GM06990 (cell line): Measurements from ENCODE around the gene SNAPC4.

Experiments used
- DNase-seq: peaks from one replicate; pipeline ENCODE4 v3.0.0-alpha.2; 2011; ENCODE audit not compliant: insufficient read length; ENCODE audit errors: extremely low read depth
- H3K27me3 ChIP-seq: replicated peaks from 2 replicates; pipeline ENCODE4 v1.6.0; 2011; ENCODE audit warnings: low read length; ENCODE audit not compliant: control insufficient read depth, insufficient read depth
- H3K36me3 ChIP-seq: 2 replicates; pipeline ENCODE4 v1.5.1; 2011; ENCODE audit warnings: low read length; ENCODE audit not compliant: control insufficient read depth, insufficient read depth
- H3K4me3 ChIP-seq: replicated peaks from 2 replicates; pipeline ENCODE4 v1.5.1; 2011; ENCODE audit warnings: low read depth, mild to moderate bottlenecking, control low read depth, low read length
- CTCF ChIP-seq: IDR thresholded peaks from 2 replicates; pipeline ENCODE4 v1.5.1; 2011; ENCODE audit warnings: low read length, control low read depth, mild to moderate bottlenecking, inconsistent platforms; ENCODE audit not compliant: insufficient read depth, poor library complexity, severe bottlenecking

SNAPC4 gene

GRCh38 chr9:136424750-136425362 is 24.9 kb upstream of the SNAPC4 start:
- H3K27me3 ChIP-seq: no peaks in the 10 kb centered on the region
- H3K4me3 ChIP-seq: no peak overlapping the region
- peaks cover 17% of the 10 kb centered on the region for H3K36me3 ChIP-seq
- no peak for TF ChIP-seq CTCF
- no peak for DNase-seq

- H3K27me3 ChIP-seq: no peaks in the 10 kb centered on the region
- TF ChIP-seq CTCF: no peak
- no peak for DNase-seq
- no peak overlapping the region for H3K4me3 ChIP-seq
- H3K36me3 ChIP-seq: peaks cover 20% of the 10 kb centered on the region
Measured at GRCh38 chr9:136423432-136424146, 23.6 kb upstream of the SNAPC4 start.

- TF ChIP-seq CTCF: no peak
- H3K36me3 ChIP-seq: peaks cover 25% of the 10 kb centered on the region
- DNase-seq: no peak
Measured at GRCh38 chr9:136422876-136423275, 22.9 kb upstream of the SNAPC4 start.

GRCh38 chr9:136421791-136422190 is 21.8 kb upstream of the SNAPC4 start:
- peaks cover 30% of the 10 kb centered on the region for H3K36me3 ChIP-seq
- H3K27me3 ChIP-seq: no peaks in the 10 kb centered on the region
- no peak overlapping the region for H3K4me3 ChIP-seq
- DNase-seq: no peak
- TF ChIP-seq CTCF: no peak

More at GRCh38 chr9:136422876-136423275, 22.9 kb upstream of the SNAPC4 start:
- no peaks in the 10 kb centered on the region for H3K27me3 ChIP-seq
- no peak overlapping the region for H3K4me3 ChIP-seq

GRCh38 chr9:136419092-136419420 is 19.1 kb upstream of the SNAPC4 start:
- peaks cover 43% of the 10 kb centered on the region for H3K36me3 ChIP-seq
- no peak for TF ChIP-seq CTCF
- no peak overlapping the region for H3K4me3 ChIP-seq
- no peaks in the 10 kb centered on the region for H3K27me3 ChIP-seq
- DNase-seq: no peak
